PC-3 (cell line): ENCODE results near the gene OR13C5. TPM values are rescaled to one million over a fixed set of nuclear protein-coding genes. Genes with fewer than 3 reads are reported as not detected.

Source experiments
- ATAC-seq: fragments of 200-7000 bp; cut with Tn5 transposase; 2 replicates; pipeline ENCODE4 v1.9.1; 2020; ENCODE audit warnings: mild to moderate bottlenecking, moderate library complexity
- BruUV-seq: library from RNA; stranded (reverse); fragments of 400-500 nt; replicated peaks from 2 replicates; lab custom pipeline; 2021; lab: Mats Ljungman, UMichigan
- CTCF ChIA-PET: fragments of 300-600 bp; sonication (Branson Sonifier 250); formaldehyde crosslinking; loops from one replicate; lab custom pipeline; 2022; ENCODE audit warnings: antibody characterized with exemption; lab: Charles Lee
- POLR2A ChIA-PET: fragments of 300-600 bp; sonication (Branson Sonifier 250); formaldehyde crosslinking; loops from one replicate; lab custom pipeline; 2022; ENCODE audit warnings: antibody characterized with exemption; ENCODE audit not compliant: unreplicated experiment; lab: Charles Lee
- DNase-seq: peaks from one replicate; pipeline ENCODE4 v3.0.0-alpha.2; 2015
- H2AFZ ChIP-seq: fragments of 300-600 bp; sonication (generic); 2 replicates; pipeline ENCODE4 v1.6.0; 2016; ENCODE audit warnings: antibody characterized with exemption, low read length
- H3F3A ChIP-seq: fragments of 300-600 bp; sonication (generic); one replicate; pipeline ENCODE4 v1.6.0; 2017; ENCODE audit warnings: antibody characterized with exemption, low read length, control low read depth, mild to moderate bottlenecking; ENCODE audit not compliant: unreplicated experiment
- H3K27ac ChIP-seq: fragments of 300-600 bp; sonication (generic); 2 replicates; pipeline ENCODE4 v1.5.1; 2016; ENCODE audit warnings: mild to moderate bottlenecking, low read length
- H3K27me3 ChIP-seq: fragments of 300-600 bp; sonication (generic); 2 replicates; pipeline ENCODE4 v1.6.1; 2016; ENCODE audit warnings: low read length, mixed read lengths
- H3K36me3 ChIP-seq: fragments of 300-600 bp; sonication (generic); 2 replicates; pipeline ENCODE4 v1.6.1; 2016; ENCODE audit warnings: low read depth, mixed run types, low read length, mixed read lengths
- H3K4me1 ChIP-seq: fragments of 300-600 bp; sonication (generic); 2 replicates; pipeline ENCODE4 v1.5.1; 2016; ENCODE audit warnings: low read length; ENCODE audit not compliant: insufficient read depth
- H3K4me2 ChIP-seq: fragments of 300-600 bp; sonication (generic); 2 replicates; pipeline ENCODE4 v1.6.0; 2016; ENCODE audit warnings: low read length
- H3K4me3 ChIP-seq: fragments of 300-600 bp; sonication (generic); 2 replicates; pipeline ENCODE4 v1.5.1; 2016; ENCODE audit warnings: mild to moderate bottlenecking, low read length, mixed read lengths
- H3K79me2 ChIP-seq: fragments of 300-600 bp; sonication (generic); 2 replicates; pipeline ENCODE4 v1.6.1; 2017; ENCODE audit warnings: low read length, mixed read lengths
- H3K9ac ChIP-seq: fragments of 300-600 bp; sonication (generic); 2 replicates; pipeline ENCODE4 v1.6.0; 2016; ENCODE audit warnings: mild to moderate bottlenecking, low read length
- H3K9me2 ChIP-seq: fragments of 300-600 bp; sonication (generic); replicated peaks from 2 replicates; pipeline ENCODE4 v1.6.1; 2016; ENCODE audit warnings: mixed run types, low read length, mixed read lengths
- H3K9me3 ChIP-seq: fragments of 300-600 bp; sonication (generic); 2 replicates; pipeline ENCODE4 v1.6.1; 2016; ENCODE audit warnings: low read length, mixed read lengths
- H4K20me1 ChIP-seq: fragments of 300-600 bp; sonication (generic); 2 replicates; pipeline ENCODE4 v1.6.1; 2016; ENCODE audit warnings: low read length, mixed read lengths
- EZH2 ChIP-seq: fragments of 300-600 bp; sonication (generic); IDR thresholded peaks from one replicate; pipeline ENCODE4 v1.6.1; 2017; ENCODE audit warnings: antibody characterized with exemption, mild to moderate bottlenecking, low read length; ENCODE audit not compliant: unreplicated experiment
- EZH2phosphoT487 ChIP-seq: fragments of 300-600 bp; sonication (generic); IDR thresholded peaks from 2 replicates; pipeline ENCODE4 v1.6.1; 2018; ENCODE audit warnings: mild to moderate bottlenecking, antibody characterized with exemption, low read length, borderline replicate concordance
- intact Hi-C: fragments of 100-400 bp; cut with micrococcal nuclease; formaldehyde crosslinking; loops from 2 replicates; pipeline ENCODE4 v1.9.0; 2023
- total RNA-seq: library from RNA; depleted of rRNA; stranded (reverse); fragments of >200 nt; gene quantifications from 2 replicates; pipeline ENCODE4 v1.2.3, GENCODE V29; 2014; rRNA removed
- TF ChIP-seq, protein P1 (sequence below): fragments of 300-600 bp; sonication (generic); conservative IDR thresholded peaks from 2 replicates; pipeline ENCODE4 v1.5.1; 2017; ENCODE audit warnings: antibody characterized with exemption, low read depth, mild to moderate bottlenecking, low read length

Gene OR13C5
- total RNA-seq, 1 experiment from 2014 or later, result not detected

- Histone ChIP-seq H2AFZ (no peak overlapping the region), H3K4me2 (no peak overlapping the region), H3K9me2 (no peaks in the 10 kb centered on the region), H3K4me1 (no peaks in the 10 kb centered on the region), H3F3A (no peaks in the 10 kb centered on the region), H3K27me3 (no peaks in the 10 kb centered on the region), H3K9ac (no peak overlapping the region), H3K4me3 (no peak overlapping the region), H3K36me3 (no peaks in the 10 kb centered on the region), H3K79me2 (no peaks in the 10 kb centered on the region), H3K27ac (no peak overlapping the region), H3K9me3 (no peaks in the 10 kb centered on the region), H4K20me1 (no peaks in the 10 kb centered on the region)
- DNase-seq, result peak; percentile 2
- CTCF ChIA-PET, result no interaction called here
- POLR2A ChIA-PET, result no interaction called here
- no peak for TF ChIP-seq EZH2
- TF ChIP-seq EZH2phosphoT487, result no peak
- TF ChIP-seq, protein P1, sequence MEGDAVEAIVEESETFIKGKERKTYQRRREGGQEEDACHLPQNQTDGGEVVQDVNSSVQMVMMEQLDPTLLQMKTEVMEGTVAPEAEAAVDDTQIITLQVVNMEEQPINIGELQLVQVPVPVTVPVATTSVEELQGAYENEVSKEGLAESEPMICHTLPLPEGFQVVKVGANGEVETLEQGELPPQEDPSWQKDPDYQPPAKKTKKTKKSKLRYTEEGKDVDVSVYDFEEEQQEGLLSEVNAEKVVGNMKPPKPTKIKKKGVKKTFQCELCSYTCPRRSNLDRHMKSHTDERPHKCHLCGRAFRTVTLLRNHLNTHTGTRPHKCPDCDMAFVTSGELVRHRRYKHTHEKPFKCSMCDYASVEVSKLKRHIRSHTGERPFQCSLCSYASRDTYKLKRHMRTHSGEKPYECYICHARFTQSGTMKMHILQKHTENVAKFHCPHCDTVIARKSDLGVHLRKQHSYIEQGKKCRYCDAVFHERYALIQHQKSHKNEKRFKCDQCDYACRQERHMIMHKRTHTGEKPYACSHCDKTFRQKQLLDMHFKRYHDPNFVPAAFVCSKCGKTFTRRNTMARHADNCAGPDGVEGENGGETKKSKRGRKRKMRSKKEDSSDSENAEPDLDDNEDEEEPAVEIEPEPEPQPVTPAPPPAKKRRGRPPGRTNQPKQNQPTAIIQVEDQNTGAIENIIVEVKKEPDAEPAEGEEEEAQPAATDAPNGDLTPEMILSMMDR, result no peak
- no TSS peak for BruUV-seq
- ATAC-seq, result no peak
- intact Hi-C loops, result no loop called here
Observed at GRCh38 chr9:104553261-104553660, 46.0 kb downstream of the OR13C5 start.

Other genes starting within 250 kb of the OR13C5 start
- gene OR13F1, start 95.2 kb downstream of the OR13C5 start, total RNA-seq, result not detected in 2 replicates
- not detected in 2 replicates for gene OR13C4, start 72.2 kb downstream of the OR13C5 start, total RNA-seq
- not detected in 2 replicates for gene OR13C3, start 62.6 kb downstream of the OR13C5 start, total RNA-seq
- gene OR13C8, start 30.2 kb downstream of the OR13C5 start, total RNA-seq, result not detected in 2 replicates
- not detected in 2 replicates for gene OR13C2, start 6.2 kb upstream of the OR13C5 start, total RNA-seq
- not detected in 2 replicates for gene OR13C9, start 18.8 kb upstream of the OR13C5 start, total RNA-seq
- gene OR13D1, start 95.1 kb upstream of the OR13C5 start, total RNA-seq, result not detected in 2 replicates
- 8.6 and 9.1 TPM in 2 replicates for gene NIPSNAP3A, start 148.3 kb upstream of the OR13C5 start, total RNA-seq
- 0.26 and 0.58 TPM in 2 replicates for gene NIPSNAP3B, start 164.7 kb upstream of the OR13C5 start, total RNA-seq